ENCODE measurements around the gene NEK4. TPM values are rescaled to one million over a fixed set of nuclear protein-coding genes. Genes with fewer than 3 reads are reported as not detected.
A peak's percentile ranks its signal among the peaks of the same experiment; 100 is the strongest.

Gene NEK4
- total and polyA plus RNA-seq, 7 donors: 4.7 to 22.2 (median 15.3) TPM

DNA sequence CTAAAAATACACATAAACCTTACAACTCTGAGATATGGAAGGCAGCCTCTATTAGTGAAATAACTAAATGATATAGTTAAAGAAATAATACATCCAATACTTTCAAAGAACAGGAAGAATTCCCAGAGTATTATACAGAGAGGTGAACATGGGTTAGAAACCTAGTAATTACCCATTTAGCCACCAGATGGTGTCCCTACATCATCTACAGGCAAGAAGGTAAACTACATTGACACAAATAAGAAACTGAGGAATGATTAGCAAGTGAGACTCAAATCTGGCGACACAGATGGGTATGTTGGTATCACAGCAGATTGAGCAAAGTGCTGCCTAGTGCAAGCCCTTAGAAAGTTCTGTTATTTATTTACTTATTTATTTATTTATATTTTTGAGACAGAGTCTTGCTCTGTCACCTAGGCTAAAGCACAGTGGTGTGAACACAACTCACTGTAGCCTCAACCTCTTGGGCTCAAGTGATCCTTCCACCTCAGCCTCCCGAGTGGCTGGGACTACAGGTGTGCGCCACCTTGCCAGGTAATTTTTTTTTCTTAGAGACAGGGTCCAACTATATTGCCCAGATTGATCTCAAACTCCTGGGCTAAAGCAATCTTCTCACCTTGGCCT is 28.2 kb downstream of the NEK4 start:
- TF ChIP-seq, protein P1, sequence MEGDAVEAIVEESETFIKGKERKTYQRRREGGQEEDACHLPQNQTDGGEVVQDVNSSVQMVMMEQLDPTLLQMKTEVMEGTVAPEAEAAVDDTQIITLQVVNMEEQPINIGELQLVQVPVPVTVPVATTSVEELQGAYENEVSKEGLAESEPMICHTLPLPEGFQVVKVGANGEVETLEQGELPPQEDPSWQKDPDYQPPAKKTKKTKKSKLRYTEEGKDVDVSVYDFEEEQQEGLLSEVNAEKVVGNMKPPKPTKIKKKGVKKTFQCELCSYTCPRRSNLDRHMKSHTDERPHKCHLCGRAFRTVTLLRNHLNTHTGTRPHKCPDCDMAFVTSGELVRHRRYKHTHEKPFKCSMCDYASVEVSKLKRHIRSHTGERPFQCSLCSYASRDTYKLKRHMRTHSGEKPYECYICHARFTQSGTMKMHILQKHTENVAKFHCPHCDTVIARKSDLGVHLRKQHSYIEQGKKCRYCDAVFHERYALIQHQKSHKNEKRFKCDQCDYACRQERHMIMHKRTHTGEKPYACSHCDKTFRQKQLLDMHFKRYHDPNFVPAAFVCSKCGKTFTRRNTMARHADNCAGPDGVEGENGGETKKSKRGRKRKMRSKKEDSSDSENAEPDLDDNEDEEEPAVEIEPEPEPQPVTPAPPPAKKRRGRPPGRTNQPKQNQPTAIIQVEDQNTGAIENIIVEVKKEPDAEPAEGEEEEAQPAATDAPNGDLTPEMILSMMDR (IDR thresholded peaks at IDR 0.05): peak; percentile 65
- no peaks in the 10 kb centered on the region for H3K27me3 ChIP-seq (ENCODE audit: insufficient read depth in 3 of 3, low read length in 2 of 3)
- DNase-seq (no peak), ATAC-seq (peak in 2 of 4 donors; percentile 53 to 74)
- H3K4me3 ChIP-seq: no peak overlapping the region
- intact Hi-C loops (cut with DNase I): loop anchor here (2.0 to 10.0 kb wide), 3 partner anchors 182 to 330 kb away; no protein-coding TSS in a partner anchor
- 90 to 93% (median 90%) methylated on average over 3 of the region's 3 CpGs for WGBS, 3 donors
- no peaks in the 10 kb centered on the region for H3K9me3 ChIP-seq
- H3K4me1 ChIP-seq: no peaks in the 10 kb centered on the region
- H3K36me3 ChIP-seq (ENCODE audit: insufficient read depth in 1 of 2, low read depth in 1 of 2): peaks cover 3 to 100% of the 10 kb centered on the region in 2 donors
- no peak overlapping the region for H3K27ac ChIP-seq

- TF ChIP-seq, protein P1 (IDR thresholded peaks at IDR 0.05): no peak
- H3K27me3 ChIP-seq (ENCODE audit: insufficient read depth in 3 of 3, low read length in 2 of 3): no peaks in the 10 kb centered on the region
Observed at GRCh38 chr3:52739730-52740129, 31.0 kb downstream of the NEK4 start.

GRCh38 chr3:52733256-52733891 is 37.4 kb downstream of the NEK4 start:
- Histone ChIP-seq H3K27ac (no peak overlapping the region), H3K27me3 (ENCODE audit: insufficient read depth in 3 of 3, low read length in 2 of 3) (no peaks in the 10 kb centered on the region), H3K36me3 (ENCODE audit: insufficient read depth in 1 of 2, low read depth in 1 of 2) (peaks cover 10 to 69% of the 10 kb centered on the region in 2 donors), H3K9me3 (no peaks in the 10 kb centered on the region), H3K4me3 (no peak overlapping the region), H3K4me1 (no peaks in the 10 kb centered on the region)
- TF ChIP-seq, protein P1 (IDR thresholded peaks at IDR 0.05): no peak
- ATAC-seq (no peak), DNase-seq (no peak)
- intact Hi-C loops (cut with DNase I): no loop called here
- WGBS, 3 donors: 86 to 96% (median 86%) methylated on average over 10 of the region's 10 CpGs

More at GRCh38 chr3:52739730-52740129, 31.0 kb downstream of the NEK4 start:
- DNase-seq (no peak), ATAC-seq (no peak)
- peaks cover 2 to 100% of the 10 kb centered on the region in 2 donors for H3K36me3 ChIP-seq (ENCODE audit: insufficient read depth in 1 of 2, low read depth in 1 of 2)
- no peaks in the 10 kb centered on the region for H3K4me1 ChIP-seq
- H3K4me3 ChIP-seq: no peak overlapping the region
- 79 to 94% (median 90%) methylated on average over 1 of the region's 1 CpG for WGBS, 3 donors
- intact Hi-C loops (cut with DNase I): loop anchor here in 1 of 2 donors (10.0 kb wide), 1 partner anchor 185 kb away; no protein-coding TSS in a partner anchor
- H3K9me3 ChIP-seq: no peaks in the 10 kb centered on the region
- no peak overlapping the region for H3K27ac ChIP-seq

GRCh38 chr3:52731590-52731989 is 39.1 kb downstream of the NEK4 start:
- 80 to 93% (median 81%) methylated on average over 14 of the region's 14 CpGs for WGBS, 3 donors
- H3K4me1 ChIP-seq: no peaks in the 10 kb centered on the region
- intact Hi-C loops (cut with DNase I): no loop called here
- ATAC-seq: no peak
- no peaks in the 10 kb centered on the region for H3K27me3 ChIP-seq (ENCODE audit: insufficient read depth in 3 of 3, low read length in 2 of 3)
- DNase-seq: no peak
- TF ChIP-seq, protein P1 (IDR thresholded peaks at IDR 0.05): no peak
- H3K9me3 ChIP-seq: no peaks in the 10 kb centered on the region
- no peak overlapping the region for H3K4me3 ChIP-seq
- H3K36me3 ChIP-seq (ENCODE audit: insufficient read depth in 1 of 2, low read depth in 1 of 2): peaks cover 10 to 51% of the 10 kb centered on the region in 2 donors
- H3K27ac ChIP-seq: no peak overlapping the region
